Stimulated activated CD8-positive, alpha-beta memory T cell treated with anti-CD3 and anti-CD28 coated beads, Interleukin-12 subunit alpha, Interleukin-12 subunit beta, amount 100 ng/mL, for 24 hours (primary cell): ENCODE data around the gene MYRIP.
"Not testable (repeated sequence)": the region's sequence is repeated elsewhere in the genome, so short reads cannot be mapped to it uniquely, and the experiment has no call there.

Experiments
- DNase-seq: peaks from one replicate; pipeline ENCODE4 v3.0.0-alpha.2; 2020; ENCODE audit errors: extremely low read depth

MYRIP gene

DNA sequence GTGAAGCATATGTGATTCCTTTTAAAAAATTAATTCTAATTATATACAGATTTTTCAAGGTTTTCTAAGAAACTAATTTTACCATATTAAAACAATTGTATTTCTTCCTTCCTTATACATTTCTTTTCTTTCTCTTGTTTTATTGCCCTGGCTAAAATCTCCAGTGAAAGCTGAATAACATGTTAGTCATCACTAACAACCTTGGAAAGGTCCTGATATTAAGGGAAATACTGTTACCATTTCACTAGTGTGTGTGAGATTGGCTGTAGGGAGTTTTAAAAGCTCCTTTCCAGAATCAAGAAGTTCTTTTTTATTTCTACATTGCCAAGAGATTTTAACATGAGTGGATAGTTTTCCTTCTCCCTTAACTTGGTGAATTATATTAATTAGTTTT is 270.4 kb downstream of the MYRIP start:
- DNase-seq: no peak

DNA sequence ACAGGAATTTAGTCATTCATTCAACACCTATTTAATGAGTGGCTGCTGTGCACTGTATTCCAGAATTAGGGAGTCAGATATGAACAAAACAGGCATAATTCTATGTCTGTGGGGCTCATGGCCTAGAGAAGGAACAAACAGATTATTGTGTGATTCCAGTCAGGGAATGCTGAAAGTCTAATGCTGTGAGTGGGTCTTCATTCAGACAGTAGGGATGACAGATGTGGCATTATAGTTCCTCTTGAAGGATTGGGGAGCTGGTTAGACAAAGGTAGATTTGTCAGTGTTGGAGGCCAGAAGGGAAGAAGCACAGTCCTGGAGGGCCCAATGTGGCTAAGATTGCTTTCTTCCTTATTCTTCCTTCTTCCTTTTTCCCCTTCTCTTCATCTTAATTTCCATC is 273.7 kb downstream of the MYRIP start:
- no peak for DNase-seq

DNA sequence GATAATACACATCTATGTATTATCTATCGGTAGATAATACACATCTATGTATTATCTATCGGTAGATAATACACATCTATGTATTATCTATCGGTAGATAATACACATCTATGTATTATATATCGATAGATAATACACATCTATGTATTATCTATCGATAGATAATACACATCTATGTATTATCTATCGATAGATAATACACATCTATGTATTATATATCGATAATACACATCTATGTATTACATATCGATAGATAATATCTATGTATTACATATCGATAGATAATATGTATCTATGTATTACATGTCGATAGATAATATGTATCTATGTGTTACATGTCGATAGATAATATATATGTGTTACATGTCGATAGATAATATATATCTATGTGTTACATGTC is 275.0 kb downstream of the MYRIP start:
- DNase-seq: not testable (repeated sequence)

DNA sequence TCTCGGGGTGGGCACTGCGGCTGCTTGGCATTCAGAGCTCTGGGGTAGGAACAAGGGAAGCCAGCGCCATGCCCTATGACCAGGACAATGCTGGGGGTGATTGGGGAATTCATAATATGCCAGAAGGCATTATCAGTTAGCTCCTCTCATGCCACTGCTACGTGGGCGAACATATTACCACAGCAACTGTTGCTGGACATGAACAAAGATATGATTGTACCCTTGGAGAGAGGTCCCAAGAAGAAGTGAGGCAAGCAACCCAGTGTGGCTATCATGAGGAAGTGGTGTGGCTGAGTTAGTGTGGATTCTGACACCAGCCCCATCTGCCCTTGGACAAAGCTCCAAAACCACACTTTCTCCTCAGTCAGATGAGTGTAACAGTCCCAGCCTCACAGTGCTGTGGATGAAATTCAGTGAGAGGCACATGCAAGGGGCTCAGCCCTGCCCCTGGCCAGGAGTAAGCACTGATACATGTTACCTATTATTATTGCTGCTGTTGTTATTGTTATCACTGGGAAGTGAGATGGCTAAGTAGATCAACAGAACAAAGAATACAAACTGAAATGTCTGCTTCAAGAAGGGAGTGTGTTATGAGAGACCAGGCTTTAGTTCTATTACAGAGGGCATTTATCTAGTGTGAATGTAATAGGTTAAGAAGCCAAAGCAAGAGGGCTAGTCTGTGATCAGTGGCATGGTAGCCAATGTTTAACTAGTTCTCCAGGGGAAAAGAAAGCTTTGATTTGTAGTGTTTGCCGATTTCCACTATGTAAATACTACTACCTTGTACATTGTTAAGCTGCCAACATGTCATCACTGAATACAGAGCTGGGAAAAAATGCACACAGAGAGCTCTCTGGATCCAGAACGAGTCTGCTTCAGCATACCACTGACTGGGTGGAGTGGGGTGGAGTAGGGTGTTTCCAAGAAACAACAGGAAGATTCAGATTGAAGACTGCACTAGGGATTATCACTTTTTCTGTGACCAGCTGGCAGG is 277.8 kb downstream of the MYRIP start:
- no peak for DNase-seq

DNA sequence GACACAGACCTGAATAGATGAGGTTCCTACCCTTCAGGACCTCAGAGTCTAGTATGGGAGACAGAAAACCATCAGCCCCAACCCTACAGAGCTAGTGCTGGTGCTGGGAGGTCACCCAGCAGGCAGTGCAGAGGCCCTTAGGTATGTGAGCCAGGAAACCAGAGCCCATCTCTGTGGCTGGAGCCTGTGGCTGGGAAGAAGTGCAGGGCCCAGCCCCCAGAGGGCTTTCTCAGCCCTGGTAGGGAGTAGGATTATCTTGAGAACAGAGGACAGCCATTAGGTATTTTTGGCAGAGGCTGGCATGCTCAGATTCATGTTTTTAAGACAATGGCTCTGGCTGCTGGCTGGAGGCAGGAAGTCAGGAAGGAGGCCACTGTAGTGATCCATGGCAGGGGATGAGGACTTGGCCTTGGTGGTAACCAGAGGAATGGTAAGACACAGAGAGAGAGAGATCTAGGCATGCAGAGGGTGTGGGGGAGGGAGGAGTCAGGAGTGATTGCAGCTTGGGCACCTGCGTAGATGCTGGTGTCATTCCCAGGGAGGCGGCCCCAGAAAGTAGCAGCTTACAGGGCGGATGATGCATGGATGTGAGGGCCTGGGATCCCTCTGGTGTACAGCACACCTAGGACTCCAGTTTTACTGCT is 279.2 kb downstream of the MYRIP start:
- no peak for DNase-seq

DNA sequence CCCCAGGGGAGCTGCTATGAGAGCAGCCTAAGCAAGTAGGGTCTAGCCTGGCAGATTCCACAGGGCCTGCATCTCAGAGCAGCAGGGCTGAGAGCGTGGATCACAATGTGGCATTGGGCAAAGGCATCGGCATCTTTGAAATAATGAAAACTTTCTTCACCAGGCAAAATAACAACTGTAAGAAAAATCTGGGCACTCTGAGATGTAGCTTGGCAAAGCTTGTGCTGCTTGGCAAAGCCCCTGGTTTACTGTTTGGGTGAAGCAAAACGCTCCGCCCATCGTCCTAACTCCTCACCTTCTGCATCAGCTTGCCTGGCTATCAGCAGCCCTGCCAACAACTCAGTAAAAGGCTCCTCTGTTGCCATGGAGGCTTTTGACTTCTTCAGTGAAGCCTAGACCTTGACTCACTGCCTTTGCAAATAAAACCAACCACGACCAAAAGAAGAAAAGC is 287.3 kb downstream of the MYRIP start:
- DNase-seq: no peak

DNA sequence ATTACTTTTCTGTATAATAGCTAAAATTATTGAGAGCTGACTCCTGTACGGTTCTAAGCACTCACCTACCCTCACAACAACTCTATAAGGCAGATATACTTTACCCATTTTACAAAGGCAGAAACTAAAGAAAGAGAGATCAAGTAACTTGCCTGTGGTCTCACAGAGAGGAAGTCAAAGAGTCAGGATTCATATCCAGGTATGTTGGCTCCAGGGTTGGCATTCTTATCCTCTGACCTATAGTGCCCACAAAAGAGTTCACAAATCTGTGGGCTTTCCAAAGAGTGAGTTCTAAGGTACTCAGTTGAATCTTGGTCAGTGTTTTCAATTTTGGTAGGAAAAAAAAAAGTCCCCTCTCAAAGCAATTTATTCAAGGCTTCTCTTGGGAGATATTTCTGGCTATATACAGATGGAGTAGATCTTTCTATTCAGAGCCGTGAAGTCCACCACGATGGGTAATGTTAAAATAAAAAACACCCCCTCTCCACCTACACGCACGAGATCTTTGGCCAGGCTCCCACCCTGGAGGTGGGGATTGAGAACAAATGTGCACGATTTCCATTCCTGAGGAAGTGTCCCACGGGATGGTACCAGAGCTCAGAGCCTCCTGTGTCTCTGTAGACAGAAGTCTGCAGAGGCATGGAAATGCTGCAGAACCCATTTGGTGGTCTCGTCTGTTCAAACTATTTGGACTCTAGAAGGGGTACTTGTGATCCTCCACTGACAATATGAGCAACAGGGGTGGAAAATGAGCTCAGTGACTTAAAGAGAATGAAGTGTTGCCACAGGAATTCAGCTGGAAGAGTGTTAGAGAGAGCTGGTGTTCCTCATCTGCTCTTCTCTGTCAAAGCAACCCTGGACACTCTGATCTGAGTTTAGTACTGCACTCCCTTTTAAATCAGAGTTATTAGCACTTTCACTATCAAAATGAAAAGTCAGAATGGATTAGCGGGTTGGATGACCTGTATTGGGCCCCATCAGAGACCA is 288.0 kb downstream of the MYRIP start:
- DNase-seq: no peak

DNA sequence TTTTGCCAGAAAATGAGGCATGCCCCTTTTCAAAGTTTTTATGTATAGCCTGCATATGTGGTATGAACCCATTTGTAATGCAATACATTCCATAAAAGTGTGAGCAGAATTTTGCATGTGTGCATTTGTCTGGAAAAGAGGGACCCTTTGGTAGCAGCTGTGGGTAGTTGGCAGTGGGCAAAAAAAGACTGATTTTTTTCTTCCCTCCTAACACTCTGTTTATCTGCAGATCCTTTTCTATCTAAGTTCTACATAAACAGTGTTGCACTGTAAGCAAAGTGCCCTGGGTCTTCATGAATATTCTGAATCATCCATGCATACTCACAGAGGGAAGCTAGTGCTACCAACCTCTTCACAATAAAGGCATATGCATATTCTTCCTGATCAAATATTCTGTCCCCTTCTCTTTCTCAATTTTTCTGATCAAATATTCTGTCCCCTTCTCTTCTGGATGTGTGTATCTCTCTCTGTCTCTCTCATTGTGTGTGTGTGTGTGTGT is 288.9 kb downstream of the MYRIP start:
- DNase-seq: no peak

DNA sequence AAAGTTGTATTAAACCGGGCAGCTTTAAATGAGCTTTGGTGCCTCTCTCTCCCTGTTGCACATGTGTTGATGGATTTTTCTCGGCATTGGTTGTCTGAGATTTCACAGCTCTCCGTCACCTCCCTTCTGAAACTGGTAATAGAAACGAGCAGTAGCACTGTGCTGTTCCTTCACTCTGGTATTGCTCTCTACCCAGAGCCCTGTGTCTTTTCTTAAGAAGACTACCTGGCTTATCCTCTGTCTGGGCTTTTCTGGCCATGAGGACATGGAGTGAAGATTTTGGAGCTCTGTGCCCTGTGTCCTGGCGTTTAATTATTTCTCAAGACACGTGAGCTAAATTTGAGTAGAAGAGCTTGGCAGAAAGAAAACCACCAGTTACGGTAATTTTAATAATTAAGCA is 290.5 kb downstream of the MYRIP start:
- DNase-seq: no peak

DNA sequence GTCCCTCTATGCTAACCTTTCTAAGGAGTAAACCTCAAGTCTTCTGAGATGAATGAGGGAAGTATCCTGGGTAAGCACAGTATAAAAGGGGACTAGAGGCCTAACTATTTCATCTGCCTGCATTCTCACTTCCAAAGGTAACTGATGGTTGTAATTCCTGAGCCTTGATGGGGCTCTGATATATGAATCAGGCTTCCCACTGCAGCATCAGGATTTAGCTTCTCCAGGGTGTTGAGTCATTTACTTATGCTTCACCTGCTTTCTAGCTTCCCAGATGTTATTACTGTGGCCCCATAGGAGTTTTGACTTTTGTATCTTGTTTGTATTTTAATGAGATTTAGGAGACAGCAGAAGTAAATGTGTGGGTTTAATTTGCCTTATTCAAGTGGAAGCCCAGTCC is 292.8 kb downstream of the MYRIP start:
- DNase-seq: no peak

DNA sequence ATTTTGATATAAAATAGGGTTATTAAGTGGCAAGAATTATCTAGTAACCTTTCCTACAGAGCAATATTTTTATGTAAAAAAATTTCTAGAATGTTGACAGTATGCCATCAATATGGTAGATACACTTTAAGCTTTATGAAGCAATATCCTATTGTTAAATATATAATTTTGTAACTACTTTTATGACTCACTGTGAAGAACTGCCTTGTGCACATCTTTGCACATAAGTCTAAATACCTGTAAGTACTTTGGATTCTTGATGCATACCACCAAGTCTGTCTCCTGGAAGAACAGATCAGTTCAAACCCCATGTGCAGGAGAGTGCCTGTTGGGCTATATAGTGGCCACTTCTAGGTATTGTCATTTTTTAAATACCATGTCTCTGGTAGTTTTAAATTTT is 294.4 kb downstream of the MYRIP start:
- no peak for DNase-seq

DNA sequence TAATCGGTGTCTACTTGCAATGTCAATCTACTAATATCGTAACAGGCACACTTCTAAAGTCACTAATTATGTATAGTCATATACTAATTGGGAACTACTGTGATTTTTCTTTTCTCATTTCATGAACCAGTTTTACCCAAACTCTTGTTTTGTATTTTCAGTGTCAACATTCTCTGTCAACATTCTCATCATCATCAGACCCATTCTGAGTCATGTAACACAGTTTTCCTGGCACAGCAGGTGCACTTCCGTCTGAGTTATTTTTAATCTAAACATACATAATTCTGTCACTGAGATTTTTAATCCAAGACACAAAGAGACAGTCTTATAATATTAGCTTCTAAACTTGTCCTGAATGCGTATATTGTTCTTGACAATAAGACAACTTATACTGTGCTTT is 295.0 kb downstream of the MYRIP start:
- no peak for DNase-seq

DNA sequence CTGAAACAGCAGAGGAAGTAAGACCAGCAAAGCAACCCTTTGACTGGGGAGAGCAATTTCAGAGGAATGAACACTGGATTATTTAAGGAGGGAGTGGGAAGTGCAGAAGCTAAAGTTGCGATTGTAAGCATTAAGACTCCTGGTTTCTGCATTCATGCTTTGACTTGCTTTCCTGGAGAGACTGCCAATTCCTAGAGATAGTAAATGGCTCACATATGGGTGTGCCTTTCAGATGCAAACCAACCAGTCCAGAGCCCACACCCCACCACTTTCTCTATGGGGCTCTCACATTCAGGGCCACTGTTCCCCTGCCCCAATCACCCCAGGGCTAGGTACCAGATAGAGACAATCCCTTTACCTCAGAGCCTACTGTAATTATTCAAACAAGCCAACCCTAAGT is 299.2 kb downstream of the MYRIP start:
- no peak for DNase-seq

DNA sequence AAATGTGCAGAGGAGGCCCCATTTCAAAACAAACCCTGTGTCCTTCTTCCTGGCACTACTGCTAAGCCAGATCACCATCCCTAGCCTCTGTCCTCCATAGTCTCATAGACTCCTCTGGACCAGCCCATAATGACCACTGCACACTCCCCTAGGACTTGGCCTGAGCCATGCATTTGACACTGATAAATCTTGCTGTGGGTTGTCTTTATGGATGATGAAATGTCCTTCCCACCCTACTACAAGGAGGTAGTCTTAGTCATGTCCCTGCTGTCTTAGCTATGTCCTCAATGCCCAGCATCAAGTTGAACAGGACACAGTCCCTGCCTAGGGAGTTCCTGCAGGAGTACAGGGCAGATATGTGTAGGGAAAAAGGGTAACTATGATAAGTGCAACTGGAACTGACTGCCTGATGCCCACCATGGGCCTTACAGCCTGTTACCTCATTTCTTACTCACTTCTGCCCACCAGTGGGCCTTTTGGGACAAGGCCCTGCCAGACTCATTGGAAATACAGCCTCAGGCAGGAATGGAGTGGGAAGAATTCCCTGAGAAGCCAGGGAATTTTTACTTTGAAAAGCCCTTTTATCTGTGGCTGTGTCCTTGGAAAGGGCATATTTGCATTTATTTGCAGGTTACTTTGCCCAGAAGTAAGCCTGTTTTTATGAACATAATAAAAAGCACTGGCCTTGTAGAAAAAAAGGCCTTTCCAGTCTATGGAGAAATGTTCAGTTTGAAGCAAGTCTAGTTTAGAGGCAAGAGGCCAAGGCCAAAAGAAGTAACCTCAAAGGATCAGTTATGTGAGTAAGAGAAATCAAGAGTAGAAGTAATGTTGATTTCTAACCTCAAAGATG is 300.5 kb downstream of the MYRIP start:
- DNase-seq: no peak

DNA sequence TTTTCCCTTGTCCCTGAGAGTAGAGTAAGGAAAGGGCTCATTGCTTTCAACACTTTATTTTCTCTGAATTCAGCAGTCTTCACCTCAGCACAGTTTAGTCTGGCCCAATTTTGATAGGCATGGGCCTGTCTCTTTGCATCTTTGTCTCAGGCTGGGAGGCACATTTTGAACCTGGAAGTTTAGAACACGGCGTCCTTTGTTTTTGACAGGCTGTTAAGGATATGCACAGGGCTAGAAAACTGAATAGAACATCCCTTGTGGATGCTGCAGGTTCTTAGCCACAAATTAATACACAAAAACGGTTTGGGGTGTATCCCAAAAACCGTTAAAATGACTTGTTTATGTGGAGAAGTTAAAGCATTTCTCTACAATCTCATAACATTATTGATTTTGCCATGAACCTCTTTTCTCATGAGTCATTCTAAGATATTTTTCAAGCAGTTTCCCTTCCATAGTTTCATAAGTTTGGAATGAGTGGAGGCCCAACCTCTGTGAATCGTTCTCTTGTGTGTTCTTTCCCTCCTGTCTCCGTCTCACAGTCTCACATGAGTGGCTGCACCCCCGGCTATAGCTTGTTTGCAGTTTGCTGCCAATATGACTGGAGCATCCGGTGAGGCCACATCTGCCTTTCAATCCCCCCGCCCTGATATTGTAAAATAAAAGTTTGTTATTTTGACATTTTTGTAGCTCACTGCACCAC is 307.2 kb downstream of the MYRIP start:
- DNase-seq: no peak

DNA sequence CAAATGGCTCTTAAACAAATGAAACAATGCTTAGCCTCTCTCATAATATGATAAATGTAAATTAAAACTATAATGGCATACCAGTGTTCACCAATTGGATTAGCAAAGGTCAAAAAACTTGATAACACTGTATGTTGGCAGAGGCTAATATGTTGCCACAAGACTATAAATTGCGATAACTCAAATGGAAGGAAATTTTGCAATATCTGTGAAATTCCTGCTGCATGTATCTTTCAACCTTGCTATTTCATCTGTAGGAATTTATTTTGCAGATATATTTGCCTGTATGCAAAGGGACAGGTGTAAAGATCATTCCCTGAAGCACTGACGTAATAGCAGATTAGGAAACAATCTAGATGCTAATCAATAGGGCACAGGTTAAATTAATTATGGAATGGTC is 308.7 kb downstream of the MYRIP start:
- no peak for DNase-seq

DNA sequence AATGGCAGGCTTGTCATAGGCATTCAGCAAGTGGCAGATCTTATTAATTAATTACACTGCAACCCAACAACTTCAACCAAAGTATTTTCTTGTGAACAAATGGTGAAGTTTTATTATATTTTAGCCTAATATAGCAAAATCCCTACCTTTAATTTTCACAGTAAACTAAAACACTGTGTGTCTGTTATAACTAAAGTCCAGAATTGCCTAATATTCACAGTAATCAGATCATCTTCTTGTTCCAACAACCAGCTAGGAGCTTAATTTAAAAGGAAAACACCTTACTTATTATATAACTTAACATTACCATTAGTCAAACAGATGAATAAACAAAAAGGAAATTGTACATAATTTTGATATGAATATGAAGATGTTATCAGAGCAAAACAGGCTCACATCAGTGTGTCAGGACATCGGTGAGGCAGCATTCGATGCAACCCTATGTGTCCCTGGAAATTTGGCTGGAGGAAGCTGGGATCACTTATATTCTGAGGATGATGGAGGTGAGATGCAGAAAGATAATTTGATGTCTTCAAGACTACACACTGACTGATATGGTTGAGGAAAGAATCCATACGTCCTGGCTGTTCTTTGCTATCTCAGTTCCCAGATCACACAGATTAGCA is 310.8 kb downstream of the MYRIP start:
- no peak for DNase-seq

DNA sequence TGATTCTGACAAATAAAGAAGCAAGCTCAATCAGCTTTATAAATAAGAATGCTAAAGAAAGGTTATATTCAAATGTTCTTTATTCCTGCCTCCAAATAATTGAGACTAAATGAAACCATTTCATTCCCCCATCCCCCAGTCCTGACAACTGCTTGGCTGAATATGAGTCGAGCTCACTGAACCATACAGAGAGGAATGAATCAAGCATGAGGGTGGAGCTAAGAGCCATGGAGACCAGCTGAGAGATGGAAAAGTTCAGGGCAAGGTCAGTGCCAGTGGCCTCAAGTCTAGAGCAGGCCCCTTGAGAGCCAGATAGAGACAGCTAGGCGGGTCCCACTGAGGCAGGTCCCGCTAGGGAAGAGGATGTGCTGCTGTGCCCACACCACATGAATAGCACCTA is 311.4 kb downstream of the MYRIP start:
- DNase-seq: no peak

DNA sequence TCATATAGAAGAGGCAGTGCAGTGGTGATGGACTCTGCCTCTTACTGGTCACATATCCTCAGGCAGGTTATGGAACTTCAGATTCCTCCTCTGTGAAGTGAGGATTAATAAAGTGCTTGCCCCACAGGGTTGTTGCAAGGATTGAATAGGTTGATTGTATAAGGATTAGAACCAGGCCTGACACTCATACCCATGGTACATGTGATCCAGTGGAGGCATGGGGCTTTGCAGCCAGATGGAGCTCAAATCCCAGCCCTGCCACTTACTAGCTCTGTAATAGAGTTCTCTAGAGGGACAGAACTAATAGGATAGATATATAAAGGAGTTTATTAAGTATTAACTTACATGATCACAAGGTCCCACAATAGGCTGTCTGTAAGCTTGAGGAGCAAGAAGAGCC is 315.5 kb downstream of the MYRIP start:
- no peak for DNase-seq

DNA sequence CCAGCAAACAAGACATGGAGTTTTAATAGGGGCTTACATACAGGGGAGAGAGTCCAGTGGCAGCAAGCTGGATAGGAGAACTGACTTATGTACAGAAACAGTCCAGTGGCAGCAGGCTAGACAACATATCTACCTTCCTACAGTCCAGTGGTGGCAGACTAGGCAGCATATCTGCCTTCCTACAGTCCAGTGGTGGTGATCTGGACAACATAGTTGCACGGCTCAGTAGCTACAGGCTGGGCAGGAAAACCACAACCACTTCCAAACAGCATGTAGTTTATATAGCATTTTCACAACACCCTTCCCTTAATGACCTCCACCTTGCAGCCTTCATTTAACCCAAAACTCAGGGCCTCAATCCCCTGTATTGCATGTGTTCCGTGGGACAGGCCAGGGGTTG is 318.8 kb downstream of the MYRIP start:
- DNase-seq: no peak
